HG03175 (cell line): ENCODE measurements around the gene MTFR1L.

Experiments
- ATAC-seq: cut with Tn5 transposase; IDR thresholded peaks from one replicate; pipeline ENCODE4 v1.9.1; 2021; ENCODE audit warnings: mild to moderate bottlenecking, moderate library complexity; ENCODE audit not compliant: unreplicated experiment

MTFR1L gene

GRCh38 chr1:25819491-25820246 is at the start of gene MTFR1L:
TSS of gene MTFR1L (plus strand) at chr1:25819954. CDS start at chr1:25823105, 3,151 bp downstream.
- ATAC-seq: peak; percentile 87

- no peak for ATAC-seq
Measured at GRCh38 chr1:25770541-25771220, 49.1 kb upstream of the MTFR1L start.

DNA sequence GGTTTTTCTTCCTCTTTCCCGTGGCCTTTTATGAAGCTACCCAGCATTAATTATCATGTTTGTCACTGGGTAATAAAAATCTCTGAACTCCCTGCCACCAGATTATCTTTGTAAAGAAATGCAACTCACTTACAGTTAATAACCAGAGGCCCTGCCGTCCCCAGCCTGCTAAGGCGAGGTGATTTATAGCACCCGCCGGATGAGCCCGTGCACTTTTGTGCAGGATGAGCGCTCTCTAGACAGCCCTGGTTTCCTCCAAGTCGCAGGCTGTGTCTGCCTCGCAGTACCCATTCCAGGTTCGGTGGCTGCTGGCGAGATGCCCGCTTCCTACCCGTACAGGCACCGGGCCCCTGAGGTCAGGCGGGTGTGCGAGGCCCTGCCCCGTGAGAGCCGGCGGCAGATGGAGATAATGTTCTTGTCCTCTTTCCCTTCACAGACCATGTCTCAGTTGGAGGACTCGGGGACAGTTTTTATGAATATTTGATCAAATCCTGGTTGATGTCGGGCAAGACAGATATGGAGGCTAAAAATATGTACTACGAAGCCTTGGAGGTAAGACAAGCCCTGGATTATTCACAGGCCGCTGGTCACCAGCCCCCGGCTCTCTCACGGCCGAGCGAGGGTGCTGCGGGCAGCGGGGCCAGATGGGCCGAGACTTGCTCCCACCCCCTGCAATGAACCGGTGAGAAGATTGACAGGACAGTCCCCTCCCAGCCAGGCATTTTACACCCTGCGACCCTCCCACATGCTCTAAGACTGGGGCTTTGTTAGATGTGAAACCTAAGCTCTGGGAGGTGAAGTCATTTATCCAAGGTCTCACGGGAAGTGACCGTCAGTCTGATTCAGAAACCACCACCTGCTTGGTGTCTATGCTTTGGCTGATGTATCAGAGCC is 48.3 kb upstream of the MTFR1L start:
- no peak for ATAC-seq

GRCh38 chr1:25772164-25772563 is 47.6 kb upstream of the MTFR1L start:
- ATAC-seq: no peak

DNA sequence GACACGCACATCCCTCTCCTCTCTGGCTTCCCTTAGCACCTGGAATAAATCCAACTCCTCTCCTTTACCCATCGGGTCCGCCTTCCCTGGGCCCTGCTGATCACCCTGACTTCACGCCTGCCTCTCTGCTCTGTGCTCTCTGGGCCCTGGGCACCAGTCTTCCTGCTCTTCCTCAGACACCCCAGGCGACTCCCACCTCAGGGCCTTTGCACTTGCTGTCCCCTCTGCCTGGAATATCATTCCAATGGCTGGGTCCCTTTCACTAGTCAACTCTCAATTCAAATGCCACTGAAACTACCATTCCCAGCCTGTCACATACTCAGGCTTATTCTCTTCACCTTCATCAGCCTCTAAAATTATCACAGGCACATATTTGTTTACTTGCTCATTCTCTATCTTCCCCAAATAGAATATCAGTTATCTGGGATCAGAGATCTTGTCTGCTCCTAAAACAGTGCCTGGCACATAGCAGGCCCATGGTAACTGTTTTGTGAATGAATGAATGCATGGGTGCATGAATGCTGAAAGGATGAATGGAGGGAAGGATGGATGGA is 47.0 kb upstream of the MTFR1L start:
- no peak for ATAC-seq

- ATAC-seq: no peak
Measured at GRCh38 chr1:25773441-25774125, 46.2 kb upstream of the MTFR1L start.

- ATAC-seq: no peak
Measured at GRCh38 chr1:25774206-25774803, 45.4 kb upstream of the MTFR1L start.

GRCh38 chr1:25774921-25775771 is 44.6 kb upstream of the MTFR1L start:
- no peak for ATAC-seq

GRCh38 chr1:25779388-25779787 is 40.4 kb upstream of the MTFR1L start:
- ATAC-seq: no peak

DNA sequence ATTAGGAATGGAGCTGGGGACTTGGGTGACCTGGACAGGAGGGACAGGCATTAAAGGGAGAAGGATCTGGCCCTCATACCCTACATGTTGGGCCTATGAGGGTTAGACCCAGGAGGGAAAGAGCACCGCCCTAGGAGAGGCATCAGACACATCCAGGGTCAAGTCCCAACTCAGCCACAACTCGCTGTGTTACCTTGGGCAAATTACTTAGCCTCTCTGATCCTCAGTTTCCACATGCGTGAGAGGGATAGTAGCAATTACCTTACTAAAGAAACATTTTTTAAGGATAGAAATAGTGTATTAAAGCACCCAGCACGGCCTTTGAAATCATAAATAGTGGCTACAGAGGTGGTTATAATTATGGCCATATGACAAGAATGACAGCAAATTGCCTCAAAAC is 39.9 kb upstream of the MTFR1L start:
- no peak for ATAC-seq

- no peak for ATAC-seq
Measured at GRCh38 chr1:25780318-25781129, 39.2 kb upstream of the MTFR1L start.

DNA sequence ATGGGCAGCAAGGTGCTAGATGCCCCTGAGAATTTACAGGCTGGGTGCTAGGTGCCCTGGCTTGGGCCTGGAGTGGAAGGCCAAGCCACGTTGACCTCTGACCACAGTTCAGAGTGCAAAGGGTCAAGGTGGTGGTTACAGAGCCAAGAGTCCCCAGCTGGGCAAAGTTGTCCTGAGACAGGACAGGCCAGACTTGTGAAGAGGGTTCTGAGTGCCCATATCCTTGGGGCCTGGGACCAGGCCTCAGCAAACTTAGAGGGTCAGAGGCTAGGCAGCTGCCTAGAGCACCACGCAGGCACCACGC is 38.7 kb upstream of the MTFR1L start:
- ATAC-seq: no peak

GRCh38 chr1:25782608-25783201 is 37.0 kb upstream of the MTFR1L start:
- ATAC-seq: no peak

- no peak for ATAC-seq
Measured at GRCh38 chr1:25784575-25785051, 35.1 kb upstream of the MTFR1L start.

DNA sequence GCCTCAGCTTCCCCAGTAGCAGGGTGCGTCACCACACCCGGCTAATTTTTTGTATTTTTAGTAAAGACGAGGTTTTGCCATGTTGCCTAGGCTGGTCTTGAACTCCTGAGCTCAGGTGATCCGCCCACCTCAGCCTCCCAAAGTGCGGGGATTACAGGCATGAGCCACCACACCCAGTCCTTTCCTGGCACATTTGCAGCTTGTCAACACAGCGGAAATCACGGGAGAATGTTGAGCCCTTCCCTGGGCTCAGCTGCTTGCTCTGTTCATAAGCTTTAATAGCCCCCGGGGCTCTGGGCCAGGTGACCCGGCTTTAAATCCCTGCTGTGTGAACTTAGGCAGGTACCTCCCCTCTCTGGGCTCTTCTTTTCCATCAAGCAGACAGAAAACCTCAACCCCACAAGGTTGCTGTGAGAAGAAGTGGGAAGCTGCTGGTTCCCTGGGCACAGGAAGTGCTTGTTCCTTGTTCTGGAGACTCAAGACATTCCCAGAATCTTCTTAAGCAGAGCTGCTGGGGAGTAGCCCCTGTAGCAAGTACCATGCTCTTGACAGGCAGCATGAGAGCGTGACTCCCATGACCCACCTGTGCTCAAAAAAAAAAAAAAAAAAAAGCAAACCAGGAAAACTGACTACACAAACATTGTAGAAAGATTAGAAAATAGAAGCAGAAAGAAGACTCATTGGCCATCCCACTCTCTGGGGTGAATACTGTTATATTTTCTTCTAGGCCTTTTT is 34.3 kb upstream of the MTFR1L start:
- ATAC-seq: no peak

- no peak for ATAC-seq
Measured at GRCh38 chr1:25786887-25787759, 32.6 kb upstream of the MTFR1L start.
